HepG2 (cell line): ENCODE data around the gene ANKK1. TPM values are rescaled to one million over a fixed set of nuclear protein-coding genes. Genes with fewer than 3 reads are reported as not detected.

Experiments
- ATAC-seq: fragments of 200-7000 bp; cut with Tn5 transposase; 3 replicates; pipeline ENCODE4 v1.9.1; 2020; ENCODE audit warnings: mild to moderate bottlenecking, moderate library complexity
- BruUV-seq: library from RNA; stranded (reverse); fragments of 400-500 nt; replicated peaks from 2 replicates; lab custom pipeline; 2021; lab: Mats Ljungman, UMichigan
- CTCF ChIA-PET: fragments of 300-600 bp; formaldehyde crosslinking; extraction: SDS; loops from one replicate; lab custom pipeline; 2021; ENCODE audit warnings: low total read pairs, inconsistent platforms, low intra/inter-chr PET ratio; lab: Yijun Ruan, JAX
- POLR2A ChIA-PET: fragments of 350-600 bp; sonication (Branson Sonifier 250); formaldehyde crosslinking; loops from one replicate; lab custom pipeline; 2020; ENCODE audit warnings: antibody characterized with exemption, inconsistent platforms; lab: Yijun Ruan, JAX
- DNase-seq: peaks from one replicate; pipeline ENCODE4 v3.0.0-alpha.2; 2015; ENCODE audit warnings: low spot score
- FAIRE-seq: peaks from 3 replicates; lab custom pipeline; 2011; peaks lifted over from hg19 to GRCh38; lab: Jason Lieb, UNC
- H2AFZ ChIP-seq: one replicate; pipeline ENCODE4 v1.6.1; 2011; ENCODE audit warnings: low read length, inconsistent platforms
- H3K27ac ChIP-seq: fragments of 300-600 bp; 3 replicates; pipeline ENCODE4 v1.8.0; 2011; ENCODE audit warnings: mixed run types, mild to moderate bottlenecking, mixed read lengths, low read length, inconsistent platforms; ENCODE audit not compliant: insufficient read depth; ENCODE audit errors: extremely low read length
- H3K27me3 ChIP-seq, 2 experiments: fragments of 200-600 bp in 1 of 2; 2 replicates in 1 of 2; 3 replicates in 1 of 2; pipeline versions ENCODE4 v1.6.0 to v1.8.0; 2011; ENCODE audit warnings: low read length in 2 of 2, mild to moderate bottlenecking in 2 of 2, moderate library complexity in 2 of 2, inconsistent platforms in 1 of 2; ENCODE audit not compliant: insufficient read depth in 2 of 2, control insufficient read depth in 1 of 2
- H3K36me3 ChIP-seq, 2 experiments: fragments of 200-600 bp in 1 of 2; replicated peaks in 1 of 2; 2 replicates in 1 of 2; 3 replicates in 1 of 2; pipeline versions ENCODE4 v1.5.1 to v1.8.0; 2011; ENCODE audit warnings: low read length in 2 of 2, inconsistent platforms in 1 of 2; ENCODE audit not compliant: insufficient read depth in 2 of 2, control insufficient read depth in 1 of 2
- H3K4me1 ChIP-seq: 2 replicates; pipeline ENCODE4 v1.5.1; 2012; ENCODE audit warnings: low read length, inconsistent platforms; ENCODE audit not compliant: insufficient read depth
- H3K4me2 ChIP-seq: 2 replicates; pipeline ENCODE4 v1.6.0; 2011; ENCODE audit warnings: low read depth, low read length, inconsistent platforms
- H3K4me3 ChIP-seq, 3 experiments: fragments of 200-600 bp in 1 of 3; sonication (generic), shearing (Covaris generic) in 1 of 3; replicated peaks in 1 of 3; 2 replicates each; pipeline ENCODE4 v1.5.1; 2011 to 2016; ENCODE audit warnings: low read length in 3 of 3, inconsistent platforms in 2 of 3, low read depth in 2 of 3, mild to moderate bottlenecking in 2 of 3, control low read depth in 1 of 3, mixed read lengths in 1 of 3; ENCODE audit not compliant: insufficient read depth in 1 of 3
- H3K79me2 ChIP-seq: one replicate; pipeline ENCODE4 v1.6.1; 2011; ENCODE audit warnings: low read length, inconsistent platforms; ENCODE audit not compliant: insufficient read depth
- H3K9ac ChIP-seq: 2 replicates; pipeline ENCODE4 v1.6.0; 2011; ENCODE audit warnings: mild to moderate bottlenecking, low read depth, low read length, inconsistent platforms; ENCODE audit not compliant: insufficient read depth
- H3K9me3 ChIP-seq: 2 replicates; pipeline ENCODE4 v1.5.1; 2012; ENCODE audit warnings: mild to moderate bottlenecking, low read length
- H4K20me1 ChIP-seq: 2 replicates; pipeline ENCODE4 v1.6.0; 2011; ENCODE audit warnings: inconsistent platforms, mild to moderate bottlenecking, low read length, moderate library complexity; ENCODE audit not compliant: insufficient read depth
- JUND ChIP-seq: sonication (generic); formaldehyde crosslinking; IDR thresholded peaks from 2 replicates; pipeline ENCODE4 v1.8.0; 2022; ENCODE audit warnings: mild to moderate bottlenecking, missing genetic modification reagents
- ONECUT2 ChIP-seq: sonication (generic); formaldehyde crosslinking; IDR thresholded peaks from 2 replicates; pipeline ENCODE4 v1.4.0; 2020; ENCODE audit warnings: missing genetic modification reagents
- SAFB2 ChIP-seq: sonication (generic); formaldehyde crosslinking; IDR thresholded peaks from 2 replicates; pipeline ENCODE4 v1.5.1; 2020; ENCODE audit warnings: missing genetic modification reagents, low read depth, mild to moderate bottlenecking, borderline replicate concordance
- SCMH1 ChIP-seq: sonication (generic); formaldehyde crosslinking; IDR thresholded peaks from 2 replicates; pipeline ENCODE4 v1.9.0; 2021; ENCODE audit warnings: missing genetic modification reagents, mild to moderate bottlenecking, borderline replicate concordance
- TBP ChIP-seq: sonication (generic); formaldehyde crosslinking; IDR thresholded peaks from 2 replicates; pipeline ENCODE4 v1.5.0; 2020; ENCODE audit warnings: missing genetic modification reagents
- ZNF564 ChIP-seq: sonication (generic); formaldehyde crosslinking; IDR thresholded peaks from 2 replicates; pipeline ENCODE4 v1.8.1; 2023; ENCODE audit warnings: mild to moderate bottlenecking, missing genetic modification reagents
- WGBS: methylation state at CpG from one replicate; pipeline ENCODE4 v1.1.6; 2017; ENCODE audit warnings: low lambda C conversion rate; 5-methylcytosine and 5-hydroxymethylcytosine counted together
- in situ Hi-C: cut with HindIII; loops from 2 replicates; pipeline ENCODE4 v1.10.0; 2017; ENCODE audit warnings: low pct_unique_long_range_greater_than_20kb; ENCODE audit not compliant: extremely low pct_ligation_motif_present
- intact Hi-C: fragments of 100-400 bp; cut with micrococcal nuclease; formaldehyde crosslinking; loops from one replicate; pipeline ENCODE4 v1.10.0; 2022; ENCODE audit not compliant: unreplicated experiment
- polyA plus RNA-seq, 8 experiments: library from polyadenylated mRNA; depleted of rRNA in 3 of 8; stranded (reverse) in 7 of 8; unstranded in 1 of 8; fragments of >200 nt; fragmentation: Illumina TruSeq in 4 of 8; extraction: Trizol in 4 of 8; gene quantifications; 2 replicates each; pipeline versions ENCODE4 v1.2.1 to v1.2.3, GENCODE V29; 2011 to 2016; ENCODE audit warnings: low read depth in 4 of 8, missing spikeins in 1 of 8, mixed read lengths in 1 of 8; ENCODE audit not compliant: insufficient read depth in 1 of 8
- total RNA-seq, 5 experiments: library from RNA; depleted of rRNA; stranded (reverse); fragments of >200 nt; fragmentation: Illumina TruSeq; extraction: Trizol; gene quantifications; 2 replicates each; pipeline ENCODE4 v1.2.3, GENCODE V29; 2016; ENCODE audit warnings: low read depth in 1 of 5
- TF ChIP-seq, protein P1 (sequence below): sonication (generic); formaldehyde crosslinking; IDR thresholded peaks from 2 replicates; pipeline ENCODE4 v1.4.0; 2020; ENCODE audit warnings: missing genetic modification reagents, mild to moderate bottlenecking, borderline replicate concordance
- TF ChIP-seq, protein P2 (sequence below): sonication (generic); formaldehyde crosslinking; IDR thresholded peaks from 2 replicates; pipeline ENCODE4 v1.4.0; 2020; ENCODE audit warnings: missing genetic modification reagents

The ANKK1 gene
- total and polyA plus RNA-seq, 2 of the 13 experiments (the other 11 are each of a cell fraction or from before 2014, with no cell fraction given): 0.04 to 0.22 TPM

DNA sequence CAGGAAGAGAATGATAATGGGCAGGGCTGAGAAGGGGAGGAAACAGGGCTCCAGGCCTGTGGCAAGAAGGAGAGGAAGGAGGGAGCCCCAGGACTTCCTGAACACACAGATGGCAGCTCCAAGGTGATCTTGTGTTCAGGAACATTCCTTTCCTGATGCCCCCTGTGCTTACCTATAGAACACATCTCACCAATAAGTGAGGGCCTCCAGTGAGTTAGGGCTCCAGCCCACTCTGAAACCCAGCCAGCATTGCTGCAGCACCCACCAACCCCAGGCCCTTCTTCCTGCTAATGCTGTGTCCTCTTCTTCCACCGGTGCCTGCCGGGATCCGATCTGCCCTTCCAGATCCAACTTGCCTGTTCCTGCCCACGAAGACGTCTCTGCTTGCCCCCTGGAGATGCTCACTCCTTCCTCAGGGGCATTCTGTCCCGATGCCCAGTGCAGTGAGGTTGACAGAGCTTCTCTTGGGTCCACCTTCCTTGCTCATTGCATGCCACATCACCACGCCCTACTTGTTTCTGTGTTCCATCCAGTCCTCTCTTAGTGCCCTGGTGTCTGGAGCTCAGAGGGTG lies 17.4 kb downstream of the ANKK1 start:
- CTCF ChIA-PET: no interaction called here
- FAIRE-seq: no peak

More for the DNA sequence above, 17.4 kb downstream of the ANKK1 start:
- Histone ChIP-seq H3K79me2 (no peaks in the 10 kb centered on the region), H3K36me3 (no peaks in the 10 kb centered on the region), H3K27me3 (peaks cover 7 to 34% of the 10 kb centered on the region in 2 experiments; a peak in 2 of 5 replicates), H4K20me1 (no peaks in the 10 kb centered on the region), H3K4me1 (no peaks in the 10 kb centered on the region), H3K27ac (no peak overlapping the region), H3K4me3 (no peak overlapping the region), H3K9me3 (no peaks in the 10 kb centered on the region), H3K9ac (no peak overlapping the region), H2AFZ (no peak overlapping the region), H3K4me2 (no peak overlapping the region)
- in situ Hi-C loops: loop anchor here (10.0 kb wide), 1 partner anchor 60 kb away; no protein-coding TSS in a partner anchor
- no TSS peak for BruUV-seq
- intact Hi-C loops: no loop called here
- POLR2A ChIA-PET: no interaction called here
- 0% methylated on average over 7 of the region's 7 CpGs for WGBS
- no peak for DNase-seq
- no peak for ATAC-seq
- TF ChIP-seq JUND (CRISPR knock-in tag): no peak
- no peak for TF ChIP-seq SAFB2 (CRISPR knock-in tag)
- no peak for TF ChIP-seq ZNF564 (CRISPR knock-in tag)
- TF ChIP-seq, protein P1, sequence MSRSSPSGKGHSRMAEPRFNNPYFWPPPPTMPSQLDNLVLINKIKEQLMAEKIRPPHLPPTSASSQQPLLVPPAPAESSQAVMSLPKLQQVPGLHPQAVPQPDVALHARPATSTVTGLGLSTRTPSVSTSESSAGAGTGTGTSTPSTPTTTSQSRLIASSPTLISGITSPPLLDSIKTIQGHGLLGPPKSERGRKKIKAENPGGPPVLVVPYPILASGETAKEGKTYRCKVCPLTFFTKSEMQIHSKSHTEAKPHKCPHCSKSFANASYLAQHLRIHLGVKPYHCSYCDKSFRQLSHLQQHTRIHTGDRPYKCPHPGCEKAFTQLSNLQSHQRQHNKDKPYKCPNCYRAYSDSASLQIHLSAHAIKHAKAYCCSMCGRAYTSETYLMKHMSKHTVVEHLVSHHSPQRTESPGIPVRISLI (CRISPR knock-in tag): no peak
- no peak for TF ChIP-seq SCMH1 (CRISPR knock-in tag)
- TF ChIP-seq TBP (CRISPR knock-in tag): no peak
- no peak for TF ChIP-seq ONECUT2 (CRISPR knock-in tag)
- TF ChIP-seq, protein P2, sequence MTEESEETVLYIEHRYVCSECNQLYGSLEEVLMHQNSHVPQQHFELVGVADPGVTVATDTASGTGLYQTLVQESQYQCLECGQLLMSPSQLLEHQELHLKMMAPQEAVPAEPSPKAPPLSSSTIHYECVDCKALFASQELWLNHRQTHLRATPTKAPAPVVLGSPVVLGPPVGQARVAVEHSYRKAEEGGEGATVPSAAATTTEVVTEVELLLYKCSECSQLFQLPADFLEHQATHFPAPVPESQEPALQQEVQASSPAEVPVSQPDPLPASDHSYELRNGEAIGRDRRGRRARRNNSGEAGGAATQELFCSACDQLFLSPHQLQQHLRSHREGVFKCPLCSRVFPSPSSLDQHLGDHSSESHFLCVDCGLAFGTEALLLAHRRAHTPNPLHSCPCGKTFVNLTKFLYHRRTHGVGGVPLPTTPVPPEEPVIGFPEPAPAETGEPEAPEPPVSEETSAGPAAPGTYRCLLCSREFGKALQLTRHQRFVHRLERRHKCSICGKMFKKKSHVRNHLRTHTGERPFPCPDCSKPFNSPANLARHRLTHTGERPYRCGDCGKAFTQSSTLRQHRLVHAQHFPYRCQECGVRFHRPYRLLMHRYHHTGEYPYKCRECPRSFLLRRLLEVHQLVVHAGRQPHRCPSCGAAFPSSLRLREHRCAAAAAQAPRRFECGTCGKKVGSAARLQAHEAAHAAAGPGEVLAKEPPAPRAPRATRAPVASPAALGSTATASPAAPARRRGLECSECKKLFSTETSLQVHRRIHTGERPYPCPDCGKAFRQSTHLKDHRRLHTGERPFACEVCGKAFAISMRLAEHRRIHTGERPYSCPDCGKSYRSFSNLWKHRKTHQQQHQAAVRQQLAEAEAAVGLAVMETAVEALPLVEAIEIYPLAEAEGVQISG (CRISPR knock-in tag): no peak
